T47D (cell line): Measurements from ENCODE around the gene ZDHHC14.

ENCODE experiments used
- DNase-seq, 2 experiments: peaks; one replicate each; pipeline versions ENCODE4 v3.0.0 to v3.0.0-alpha.2; 2011 to 2012; ENCODE audit warnings: low read depth in 1 of 2, low spot score in 1 of 2
- JUND ChIP-seq: IDR thresholded peaks from 2 replicates; pipeline ENCODE4 v1.6.1; 2012; ENCODE audit warnings: low read depth
- in situ Hi-C: cut with HindIII; loops from 2 replicates; pipeline ENCODE4 v1.10.0; 2016; ENCODE audit warnings: low sequenced_read_pairs, low pct_unique_long_range_greater_than_20kb

ZDHHC14 gene

GRCh38 chr6:157608221-157609075 is 227.5 kb downstream of the ZDHHC14 start:
- in situ Hi-C loops, result no loop called here
- no peak for TF ChIP-seq JUND
- DNase-seq, result no peak

- TF ChIP-seq JUND, result no peak
- in situ Hi-C loops, result no loop called here
These were observed 228.1 kb downstream of the ZDHHC14 start for GRCh38 chr6:157609117-157609516.

GRCh38 chr6:157609556-157609955 is 228.6 kb downstream of the ZDHHC14 start:
- DNase-seq, result no peak
- no peak for TF ChIP-seq JUND
- in situ Hi-C loops, result no loop called here

More at GRCh38 chr6:157609117-157609516, 228.1 kb downstream of the ZDHHC14 start:
- DNase-seq, result no peak

DNA sequence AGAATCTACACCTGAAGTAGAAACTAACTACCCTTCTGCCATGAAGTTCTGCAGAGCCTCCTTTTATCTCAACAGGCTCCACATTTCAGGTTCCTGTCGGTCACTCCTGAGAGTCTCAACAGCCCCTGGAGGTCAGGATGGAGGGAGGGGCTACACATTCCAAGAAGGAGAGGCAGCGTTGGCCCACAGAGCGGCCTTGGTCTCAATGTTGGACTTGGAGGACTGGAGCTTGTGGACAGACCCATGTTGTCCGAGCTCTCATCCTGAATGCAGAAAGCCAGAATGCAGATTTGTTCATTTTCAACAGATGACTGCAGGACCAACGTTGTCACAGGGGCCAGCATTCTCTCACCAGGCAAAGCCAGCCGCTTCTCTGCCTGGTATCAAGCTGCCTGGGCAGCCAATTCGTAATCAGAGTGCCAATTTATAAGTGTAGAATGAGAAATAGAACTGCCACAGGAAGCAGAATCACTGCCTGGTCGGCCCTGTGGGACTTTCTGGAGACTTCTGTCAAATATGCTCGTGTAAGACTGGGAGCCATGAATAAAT is 229.5 kb downstream of the ZDHHC14 start:
- no peak for DNase-seq
- in situ Hi-C loops, result no loop called here

GRCh38 chr6:157611406-157611805 is 230.4 kb downstream of the ZDHHC14 start:
- in situ Hi-C loops, result no loop called here
- no peak for TF ChIP-seq JUND
- DNase-seq, result no peak

More for the DNA sequence above, 229.5 kb downstream of the ZDHHC14 start:
- no peak for TF ChIP-seq JUND

GRCh38 chr6:157613011-157613522 is 232.1 kb downstream of the ZDHHC14 start:
- in situ Hi-C loops, result no loop called here
- DNase-seq, result no peak

DNA sequence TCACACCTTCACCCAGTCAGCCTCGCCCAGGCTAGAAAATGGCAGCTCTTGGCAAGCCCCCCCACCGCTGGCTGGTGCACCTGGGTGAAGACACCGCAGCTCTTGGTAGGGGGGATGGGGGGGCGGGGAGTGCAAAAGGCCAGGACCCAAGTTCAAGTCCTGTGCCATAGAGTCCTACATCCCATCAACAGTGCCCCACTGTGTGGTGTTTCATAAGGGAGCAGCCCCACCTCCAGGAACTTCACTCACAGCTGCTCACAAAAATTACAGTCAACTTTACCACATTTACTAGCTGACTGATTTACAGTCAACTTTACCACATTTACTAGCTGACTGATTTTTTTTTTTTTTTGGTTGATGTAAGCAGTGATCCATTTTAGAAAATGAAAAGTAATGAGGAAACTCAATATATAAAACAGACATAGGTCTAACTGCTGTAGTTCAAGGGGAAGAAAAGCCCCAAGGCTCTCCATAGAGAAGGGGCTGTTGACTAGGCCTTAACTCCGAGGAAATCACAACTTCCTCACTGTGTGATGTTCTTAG is 233.1 kb downstream of the ZDHHC14 start:
- no peak for DNase-seq
- in situ Hi-C loops, result no loop called here
- no peak for TF ChIP-seq JUND

More at GRCh38 chr6:157613011-157613522, 232.1 kb downstream of the ZDHHC14 start:
- TF ChIP-seq JUND, result no peak

DNA sequence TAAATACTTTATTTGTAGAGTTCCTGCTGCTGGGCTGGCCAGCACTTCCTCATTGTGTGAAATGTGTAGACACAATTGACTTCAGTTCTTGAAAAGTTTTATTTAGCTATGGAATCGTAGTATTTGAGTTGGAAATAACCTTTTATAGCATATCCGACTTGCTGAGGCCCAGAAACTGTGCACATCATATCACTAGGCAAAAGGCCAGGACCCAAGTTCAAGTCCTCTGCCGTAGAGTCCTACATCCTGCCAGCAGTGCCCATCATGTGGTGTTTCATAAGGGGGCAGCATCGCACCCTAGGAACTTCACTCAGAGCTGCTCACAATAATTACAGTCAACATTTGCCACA is 234.4 kb downstream of the ZDHHC14 start:
- no peak for TF ChIP-seq JUND
- in situ Hi-C loops, result no loop called here
- DNase-seq, result no peak

- TF ChIP-seq JUND, result no peak
- DNase-seq, result no peak
- in situ Hi-C loops, result no loop called here
These were observed 235.0 kb downstream of the ZDHHC14 start for GRCh38 chr6:157615951-157616350.

DNA sequence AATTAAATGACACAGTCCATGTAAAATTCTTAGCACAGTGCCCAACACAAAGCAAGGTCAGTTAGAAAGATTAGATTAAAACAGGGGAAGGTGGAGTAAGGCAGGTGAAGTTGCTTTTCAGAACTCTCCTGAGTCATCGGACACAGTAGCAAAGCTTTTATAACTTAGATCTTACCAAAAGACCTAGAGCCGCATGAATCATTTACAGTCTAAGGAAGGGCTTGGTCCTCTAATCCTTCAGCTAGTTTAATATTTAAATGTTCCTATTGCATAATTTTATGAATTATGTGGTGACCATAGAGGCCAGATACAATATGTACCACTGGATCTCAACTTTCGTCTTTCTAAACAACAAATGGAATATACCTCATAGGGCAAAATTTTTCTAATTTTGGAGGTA is 240.0 kb downstream of the ZDHHC14 start:
- DNase-seq, result no peak
- in situ Hi-C loops, result no loop called here
- TF ChIP-seq JUND, result no peak

DNA sequence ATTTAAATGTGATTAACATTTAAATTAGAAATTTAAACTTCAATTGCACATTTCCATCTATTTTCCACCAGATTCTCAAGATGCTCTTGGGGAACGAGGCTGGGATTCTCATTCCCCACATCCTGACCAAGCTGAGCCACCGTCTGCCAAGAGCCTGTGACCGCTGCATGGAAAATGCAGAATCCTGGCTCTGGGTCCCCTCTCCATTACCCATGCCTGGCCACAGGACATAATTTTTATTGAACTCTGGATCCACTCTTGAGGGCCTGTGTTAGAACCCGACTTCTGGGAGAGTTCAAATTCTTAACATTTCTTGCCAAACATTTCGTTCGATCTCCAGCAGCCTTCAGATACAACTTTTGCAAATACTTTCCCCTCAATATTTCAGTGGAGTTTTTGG is 240.4 kb downstream of the ZDHHC14 start:
- no peak for DNase-seq
- TF ChIP-seq JUND, result no peak
- in situ Hi-C loops, result no loop called here

DNA sequence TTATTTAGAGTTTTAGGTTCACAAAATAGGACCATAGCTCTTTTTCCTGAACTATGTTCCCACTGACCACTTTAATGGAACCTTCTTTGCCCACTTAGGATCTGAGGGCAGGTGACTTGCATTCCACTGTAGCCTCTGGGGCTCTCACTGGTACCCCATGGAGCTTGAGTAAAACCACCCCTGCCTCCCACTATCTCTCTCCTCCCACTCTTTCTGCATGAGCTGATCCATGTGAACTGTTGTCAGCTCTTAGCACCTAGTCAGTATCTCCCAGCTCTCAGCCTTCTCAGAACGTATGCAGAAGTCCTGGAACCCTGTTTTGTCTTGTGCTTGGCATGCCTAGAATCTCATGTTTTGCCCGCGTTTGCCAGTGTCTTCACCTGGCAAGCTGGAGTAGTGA is 241.4 kb downstream of the ZDHHC14 start:
- TF ChIP-seq JUND, result no peak
- in situ Hi-C loops, result no loop called here
- no peak for DNase-seq

DNA sequence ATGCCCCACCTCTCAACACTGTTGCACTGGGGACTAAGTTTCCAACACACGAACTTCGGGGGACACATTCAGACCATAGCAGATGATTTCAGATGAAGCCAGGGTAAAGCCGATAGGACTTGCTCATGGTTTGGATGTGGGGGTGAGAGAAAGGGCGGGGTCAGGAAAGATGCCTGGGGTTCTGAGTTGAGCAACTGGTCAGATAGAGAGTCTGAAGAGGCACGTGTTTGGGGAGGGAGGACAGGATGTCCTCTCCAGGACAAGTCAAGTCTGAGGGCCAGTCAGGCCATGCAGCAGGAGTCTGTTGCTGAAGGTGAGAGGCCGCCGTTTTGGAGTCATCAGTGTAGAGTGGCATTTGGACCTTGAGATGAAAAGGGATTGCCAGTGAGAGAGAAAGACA is 244.1 kb downstream of the ZDHHC14 start:
- in situ Hi-C loops, result no loop called here
- TF ChIP-seq JUND, result no peak
- no peak for DNase-seq
